ENCODE results near the gene ATG16L1.

The ATG16L1 gene

DNA sequence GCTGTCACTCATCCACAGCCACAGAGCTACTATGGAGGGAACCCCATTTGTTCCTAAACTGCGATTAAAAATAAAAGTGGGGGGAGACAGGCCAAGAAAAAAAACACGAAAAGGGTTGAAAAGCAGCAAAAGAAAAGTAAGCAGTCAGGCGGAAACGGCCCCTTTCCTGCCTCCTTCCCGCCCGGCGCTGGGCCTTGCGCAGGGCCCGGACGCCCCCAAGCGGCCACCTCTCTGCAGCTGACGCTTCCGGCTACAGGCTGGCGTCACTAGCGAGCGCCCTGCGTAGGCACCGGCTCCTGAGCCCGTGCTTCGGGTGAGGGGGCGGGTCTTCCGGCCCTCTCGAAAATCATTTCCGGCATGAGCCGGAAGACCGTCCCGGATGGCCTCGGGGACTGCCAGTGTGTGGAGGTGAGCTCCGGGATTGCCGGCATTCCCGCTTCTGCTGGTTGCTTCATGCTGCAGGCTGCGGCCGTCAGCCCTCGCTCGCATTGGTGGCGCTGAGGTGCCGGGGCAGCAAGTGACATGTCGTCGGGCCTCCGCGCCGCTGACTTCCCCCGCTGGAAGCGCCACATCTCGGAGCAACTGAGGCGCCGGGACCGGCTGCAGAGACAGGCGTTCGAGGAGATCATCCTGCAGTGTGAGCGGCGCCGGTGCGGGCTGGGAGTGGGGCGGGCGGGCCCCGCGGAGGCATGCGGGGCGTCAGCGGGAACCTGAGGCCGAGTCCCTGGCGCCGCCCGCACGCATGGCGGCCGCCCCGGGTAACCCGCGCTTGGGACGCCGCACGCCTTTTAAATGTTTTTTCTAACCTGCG, at the start of gene ATG16L1:
TSS of gene ATG16L1 (plus strand) at position 368 of the 811 bp plus-strand sequence. CDS start at position 523, 155 bp downstream.
- peak; percentile 86 for DNase-seq (ENCODE audit: low read depth)

DNA sequence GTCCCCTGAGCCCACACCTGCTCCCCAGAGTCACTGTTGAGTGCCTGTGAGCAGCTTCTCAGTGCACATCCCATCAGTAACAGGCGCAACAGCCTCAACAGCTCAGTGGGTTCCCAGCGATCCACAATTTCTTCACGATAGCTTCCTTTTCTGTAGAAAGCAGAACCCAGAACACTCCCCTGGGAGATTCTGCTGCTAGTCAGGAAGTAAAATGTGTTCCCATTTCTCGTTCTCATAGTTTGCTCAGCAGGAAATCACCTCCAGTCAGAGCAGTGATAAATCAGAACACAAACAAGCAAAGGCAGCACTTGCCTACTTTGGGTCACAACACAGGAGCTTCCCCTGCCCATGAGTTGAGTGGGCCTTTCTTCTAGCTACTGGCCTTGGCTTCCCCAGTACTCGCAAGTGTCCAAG, 48.9 kb upstream of the ATG16L1 start:
- no peak for DNase-seq (ENCODE audit: low read depth)

DNA sequence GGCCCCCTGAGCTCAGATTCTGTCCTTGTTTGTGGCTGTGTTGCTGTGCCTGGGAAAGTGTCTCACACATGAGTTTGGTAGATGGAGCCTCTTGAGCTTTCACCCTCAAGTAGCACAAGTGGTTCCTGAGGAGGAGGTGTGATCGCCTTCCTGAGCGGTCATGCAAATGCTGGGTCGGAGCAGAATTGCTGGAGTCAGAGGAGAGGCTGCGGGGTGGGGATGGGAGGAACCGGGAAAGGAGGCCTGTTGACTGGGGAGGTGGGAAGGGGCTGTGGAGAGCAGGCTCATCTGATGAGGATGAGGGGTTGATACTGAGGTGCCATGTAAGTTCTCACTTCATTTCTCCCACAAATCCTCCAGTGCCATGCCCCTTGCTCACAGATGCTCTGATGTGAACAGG, 48.4 kb upstream of the ATG16L1 start:
- DNase-seq (ENCODE audit: low read depth): no peak

DNA sequence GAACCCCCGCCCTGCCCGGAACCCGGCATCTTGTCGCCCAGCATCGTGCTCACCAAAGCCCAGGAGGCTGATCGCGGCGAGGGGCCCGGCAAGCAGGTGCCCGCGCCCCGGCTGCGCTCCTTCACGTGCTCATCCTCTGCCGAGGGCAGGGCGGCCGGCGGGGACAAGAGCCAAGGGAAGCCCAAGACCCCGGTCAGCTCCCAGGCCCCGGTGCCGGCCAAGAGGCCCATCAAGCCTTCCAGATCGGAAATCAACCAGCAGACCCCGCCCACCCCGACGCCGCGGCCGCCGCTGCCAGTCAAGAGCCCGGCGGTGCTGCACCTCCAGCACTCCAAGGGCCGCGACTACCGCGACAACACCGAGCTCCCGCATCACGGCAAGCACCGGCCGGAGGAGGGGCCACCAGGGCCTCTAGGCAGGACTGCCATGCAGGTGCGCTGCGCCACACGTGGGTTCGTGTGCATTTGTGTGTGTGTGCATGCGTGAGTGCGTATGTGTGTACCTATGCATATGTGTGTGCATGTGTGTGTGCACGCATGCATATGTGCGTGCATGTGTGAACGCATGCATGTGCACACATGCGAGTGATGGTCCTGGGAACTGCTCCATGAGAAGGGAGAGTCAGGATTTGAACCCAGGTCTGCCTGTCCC, 47.1 kb upstream of the ATG16L1 start:
- DNase-seq (ENCODE audit: low read depth): no peak

DNA sequence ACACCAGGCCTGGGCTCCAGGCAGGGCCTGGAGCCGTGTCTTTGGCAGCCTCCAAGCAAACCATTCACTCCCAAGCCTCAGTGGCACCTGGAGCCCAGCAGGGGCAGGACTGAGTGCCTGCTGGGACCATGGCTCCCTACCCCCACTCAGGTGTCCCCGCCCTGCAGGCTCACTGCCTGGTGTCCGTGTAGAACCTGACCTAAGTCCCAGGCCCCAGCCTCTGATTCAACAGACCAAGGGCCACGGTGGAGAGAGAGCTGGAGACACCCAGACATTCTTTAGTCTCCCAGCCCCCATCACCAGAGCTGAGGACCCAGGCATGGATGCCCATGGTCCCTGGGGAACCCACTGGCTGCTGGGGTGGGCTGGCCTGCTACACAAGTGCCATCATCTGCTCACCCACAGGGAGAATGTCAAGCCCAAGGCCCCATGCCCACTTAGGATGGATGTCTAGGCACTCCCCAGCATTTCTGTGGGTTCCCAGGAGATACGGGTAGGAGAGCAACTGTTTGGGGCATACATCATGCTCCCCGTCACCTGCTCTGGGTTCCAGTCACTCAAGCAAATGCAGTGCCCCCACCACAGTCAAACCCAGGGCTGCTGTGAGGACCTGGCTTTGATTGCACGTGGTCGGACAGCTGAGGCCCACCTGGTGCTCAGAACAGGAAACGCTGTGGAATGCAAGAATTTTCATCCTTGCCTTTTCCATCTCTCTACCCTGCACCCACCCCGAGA, 42.9 kb upstream of the ATG16L1 start:
- DNase-seq (ENCODE audit: low read depth): no peak

DNA sequence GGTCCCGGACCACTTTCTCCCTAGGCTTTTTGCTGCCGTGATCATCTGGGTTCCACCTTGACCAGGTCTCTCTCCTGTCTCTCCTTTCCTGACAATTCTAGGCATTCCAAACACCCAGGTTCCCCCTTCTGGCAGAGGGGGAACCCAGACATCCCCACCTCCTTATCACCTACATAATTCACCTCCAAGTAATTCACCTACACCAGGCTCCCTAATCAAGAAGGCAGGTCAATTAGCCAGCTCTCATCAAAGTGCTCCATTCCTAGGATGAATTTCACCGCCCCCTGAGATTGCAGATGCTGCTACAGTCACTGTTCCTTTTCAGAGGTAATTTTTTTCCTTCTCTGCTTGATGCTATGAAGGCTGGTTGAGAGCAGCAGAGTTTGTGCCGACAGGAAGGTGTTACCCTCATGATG, 42.3 kb upstream of the ATG16L1 start:
- no peak for DNase-seq (ENCODE audit: low read depth)

DNA sequence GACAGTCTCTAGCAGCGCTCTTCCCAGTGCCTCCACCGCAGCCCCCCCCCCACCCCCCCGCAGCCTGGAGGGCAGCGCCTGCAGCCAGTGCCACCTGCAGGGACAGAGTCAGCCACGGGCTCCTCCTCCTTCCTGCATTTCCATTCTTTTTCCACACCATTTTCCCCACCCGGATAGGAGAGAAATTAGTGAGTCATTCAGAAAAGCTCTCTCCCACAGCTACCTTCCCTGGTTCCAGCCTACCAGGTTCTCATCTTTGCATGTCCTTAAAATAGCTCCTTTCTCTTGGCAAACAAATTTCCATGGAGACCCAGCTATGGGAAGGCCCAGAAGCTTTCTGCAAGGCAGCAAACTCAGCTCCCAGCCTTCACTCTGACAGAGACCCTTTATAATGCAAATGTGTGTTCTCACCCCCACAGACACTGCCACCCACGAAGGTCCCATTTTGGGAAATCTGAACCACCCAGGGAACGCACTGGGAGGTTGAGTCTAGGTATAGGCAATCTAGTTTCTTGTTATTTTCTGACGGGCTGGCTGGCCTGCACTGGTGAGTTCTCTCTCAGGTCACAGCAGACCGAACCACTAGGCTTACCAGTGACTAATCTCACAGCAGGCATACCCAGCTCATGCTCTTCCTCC, 41.8 kb upstream of the ATG16L1 start:
- no peak for DNase-seq (ENCODE audit: low read depth)

DNA sequence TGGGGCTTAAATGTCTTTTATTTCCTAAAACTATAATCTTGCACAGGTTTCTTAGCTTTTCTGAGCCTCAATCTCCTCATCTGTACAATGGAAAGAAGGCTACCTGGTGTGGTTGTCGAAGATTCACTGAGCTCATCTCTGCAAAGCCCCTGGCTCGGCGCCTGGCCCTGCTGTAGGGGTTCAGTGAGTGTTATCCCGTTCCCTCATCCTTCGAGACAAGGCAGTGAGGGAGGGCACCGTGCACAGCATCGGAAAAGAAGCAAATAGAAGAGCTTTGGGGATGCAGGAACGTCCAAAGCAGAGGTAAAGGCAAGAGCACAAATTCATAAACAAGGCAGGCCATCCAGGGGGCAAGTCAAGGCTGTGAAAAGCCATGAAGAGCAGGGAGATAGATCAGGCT, 41.2 kb upstream of the ATG16L1 start:
- no peak for DNase-seq (ENCODE audit: low read depth)

DNA sequence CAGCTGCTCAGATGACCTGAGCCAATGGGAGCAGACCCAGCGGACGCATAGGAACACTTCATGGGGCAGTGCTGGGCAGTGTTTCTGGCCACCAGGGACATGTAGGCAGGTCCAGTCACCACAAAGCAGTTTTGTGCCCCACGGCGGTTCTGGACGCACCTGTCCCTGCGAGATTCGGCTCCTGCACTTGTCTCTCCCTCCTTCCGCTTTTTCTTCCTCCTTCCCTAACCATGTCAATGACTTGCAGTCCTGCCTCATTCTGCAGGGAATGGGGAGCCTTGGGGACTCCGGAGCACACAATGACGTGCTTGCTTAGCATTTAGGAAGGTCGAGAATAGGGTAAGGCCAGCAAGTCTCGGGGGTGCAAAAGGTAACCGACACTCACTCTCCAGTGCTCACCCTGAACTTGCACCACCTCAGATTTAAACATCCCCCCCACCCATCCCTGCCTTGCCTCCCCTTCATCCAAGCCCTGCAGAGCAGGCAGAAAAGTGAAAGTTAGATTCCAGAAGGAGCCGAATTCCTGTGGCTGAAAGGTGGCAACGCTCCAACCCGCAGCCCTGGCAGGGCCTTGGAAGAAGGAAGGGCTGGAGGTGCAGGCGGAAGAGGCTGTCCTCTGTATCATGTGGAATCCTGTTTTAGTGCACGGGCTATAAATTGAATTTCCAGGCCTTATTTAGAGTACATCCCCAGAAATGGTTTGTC, 40.5 kb upstream of the ATG16L1 start:
- DNase-seq (ENCODE audit: low read depth): peak; percentile 74

DNA sequence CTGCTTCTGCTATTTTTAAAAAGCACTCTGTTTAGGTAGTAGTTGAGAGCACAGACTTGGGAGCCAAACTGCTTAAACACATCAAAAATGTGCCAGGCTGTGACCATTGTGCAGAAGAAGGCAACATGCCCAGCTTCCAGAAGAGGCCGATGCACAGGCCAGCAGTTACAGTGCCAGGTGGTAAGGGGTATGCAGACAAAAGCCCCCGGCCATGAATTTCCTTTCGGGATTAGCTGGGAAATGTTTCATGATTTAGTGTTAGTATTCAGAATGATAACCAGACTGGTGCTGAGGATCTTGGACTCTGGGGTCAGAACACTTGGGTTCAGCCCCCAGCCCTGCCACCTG, 40.0 kb upstream of the ATG16L1 start:
- no peak for DNase-seq (ENCODE audit: low read depth)

DNA sequence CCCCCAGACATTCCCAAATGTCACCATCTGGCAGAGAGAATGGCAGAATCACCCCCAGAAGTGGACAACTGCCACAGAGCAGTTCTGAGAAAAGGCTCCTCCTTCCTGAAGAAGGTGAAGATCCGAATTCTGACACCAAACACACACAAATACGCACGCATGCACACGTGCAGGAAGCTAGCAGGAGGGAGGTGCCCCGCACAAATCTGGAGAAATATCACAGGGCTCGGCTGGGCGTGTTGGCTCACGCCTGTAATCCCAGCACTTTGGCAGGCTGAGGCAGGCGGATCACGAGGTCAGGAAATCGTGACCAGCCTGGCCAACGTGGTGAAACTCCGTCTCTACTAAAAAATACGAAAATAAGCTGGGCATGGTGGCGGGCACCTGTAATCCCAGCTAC, 38.5 kb upstream of the ATG16L1 start:
- DNase-seq (ENCODE audit: low read depth): no peak

DNA sequence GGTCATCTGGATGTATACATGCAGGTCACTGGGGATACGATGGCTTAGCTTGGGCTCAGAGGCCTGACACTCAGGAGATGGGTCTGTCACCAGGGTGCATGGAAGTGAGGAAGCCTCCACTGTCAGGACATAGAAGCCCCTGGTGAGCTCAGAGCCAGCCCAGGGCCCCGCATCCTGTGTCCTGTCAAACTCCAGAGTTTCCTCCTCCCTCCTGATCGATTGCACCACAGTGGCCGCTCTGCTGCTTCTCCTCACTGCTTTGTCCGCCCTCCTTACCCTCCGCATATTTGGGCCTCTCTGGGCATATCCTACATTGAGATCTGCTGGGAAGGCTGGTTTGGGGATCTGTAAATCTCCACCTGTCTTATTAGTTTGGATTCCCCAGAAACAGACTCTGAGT, 37.5 kb upstream of the ATG16L1 start:
- DNase-seq (ENCODE audit: low read depth): no peak

DNA sequence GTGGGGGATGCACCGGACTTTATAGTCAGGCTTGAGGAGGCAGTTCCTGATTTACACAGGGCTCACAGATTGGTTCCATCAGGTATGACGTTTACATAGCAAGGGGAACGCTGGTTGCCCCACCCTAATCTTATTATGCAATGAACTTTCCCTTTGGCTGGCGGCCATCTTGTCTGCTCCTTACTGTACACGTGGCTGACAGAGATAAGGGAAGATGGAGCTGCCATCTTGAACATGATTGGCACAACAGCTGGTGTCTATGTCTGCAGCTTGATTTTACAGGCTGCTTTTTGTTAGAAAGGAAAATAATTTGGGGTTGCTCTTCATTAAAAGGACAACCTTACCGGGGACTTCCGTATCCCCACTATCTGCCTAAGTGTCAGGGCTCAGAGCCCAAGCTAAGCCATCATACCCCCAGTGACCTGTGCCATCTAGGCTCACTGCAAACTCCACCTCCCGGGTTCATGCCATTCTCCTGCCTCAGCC, 33.5 kb upstream of the ATG16L1 start:
- no peak for DNase-seq (ENCODE audit: low read depth)

DNA sequence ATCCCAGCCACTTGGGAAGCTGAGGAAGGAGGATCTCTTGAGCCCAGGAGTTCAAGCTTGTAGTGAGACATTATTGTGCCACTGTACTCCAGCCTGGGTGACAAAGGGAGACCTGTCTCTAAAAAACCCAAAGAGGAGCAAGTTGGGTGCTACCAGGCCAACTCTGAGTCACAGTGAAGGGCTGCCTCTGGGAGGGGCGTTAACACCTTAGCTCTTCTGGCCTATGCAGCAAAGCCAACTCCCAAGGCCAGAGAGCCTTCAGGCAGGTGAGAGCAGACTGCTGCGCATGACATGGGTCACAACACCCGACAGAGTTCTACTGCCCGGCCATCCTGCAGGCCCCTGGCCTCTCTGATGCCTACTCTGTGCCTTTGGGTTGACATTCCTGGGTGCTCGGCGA, 32.6 kb upstream of the ATG16L1 start:
- no peak for DNase-seq (ENCODE audit: low read depth)

DNA sequence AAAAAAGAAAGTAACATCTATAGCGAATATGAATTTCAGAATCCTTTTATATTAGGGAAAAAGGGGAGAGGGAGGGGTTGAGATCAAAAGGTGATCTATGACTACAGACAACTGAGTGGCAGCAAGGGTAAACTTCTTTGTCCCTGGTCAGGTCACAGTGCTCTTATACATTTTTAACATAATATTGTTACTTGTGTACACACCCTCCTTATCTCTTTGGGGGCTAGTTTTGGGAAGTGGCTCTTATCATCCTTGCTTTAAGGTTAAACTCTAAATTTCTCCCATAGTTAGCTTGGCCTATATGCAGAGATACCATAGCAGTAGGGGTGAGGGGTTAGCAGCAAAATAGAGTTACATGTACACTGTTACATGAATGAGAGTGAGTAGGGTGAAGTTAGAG, 31.6 kb upstream of the ATG16L1 start:
- DNase-seq (ENCODE audit: low read depth): no peak

DNA sequence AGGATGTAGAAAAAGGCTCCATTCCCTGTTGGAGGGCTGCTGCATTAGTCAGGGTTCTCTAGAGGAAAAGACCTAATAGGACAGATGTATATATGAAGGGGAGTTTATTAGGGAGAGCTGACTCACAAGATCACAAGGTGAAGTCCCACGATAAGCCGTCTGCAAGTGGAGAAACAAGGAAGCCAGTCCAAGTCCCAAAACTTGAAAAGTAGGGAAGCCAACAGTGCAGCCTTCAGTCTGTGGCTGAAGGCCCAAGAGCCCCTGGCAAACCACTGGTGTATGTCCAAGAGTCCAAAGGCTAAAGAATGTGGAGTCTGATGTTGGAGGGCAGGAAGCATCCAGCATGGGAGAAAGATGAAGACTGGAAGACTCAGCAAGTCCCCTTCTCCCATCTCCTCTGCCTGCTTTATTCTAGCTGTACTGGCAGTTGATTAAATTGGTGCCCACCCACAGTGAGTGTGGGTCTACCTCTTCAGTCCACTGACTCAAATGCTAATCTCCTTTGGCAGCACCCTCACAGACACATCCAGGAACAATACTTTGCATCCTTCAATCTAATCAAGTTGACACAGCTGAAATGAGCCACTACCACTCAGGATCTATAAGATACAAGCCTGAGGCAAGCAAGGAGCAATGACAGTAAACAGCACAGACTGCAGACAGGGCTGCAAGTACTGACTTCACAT, 30.0 kb upstream of the ATG16L1 start:
- no peak for DNase-seq (ENCODE audit: low read depth)

DNA sequence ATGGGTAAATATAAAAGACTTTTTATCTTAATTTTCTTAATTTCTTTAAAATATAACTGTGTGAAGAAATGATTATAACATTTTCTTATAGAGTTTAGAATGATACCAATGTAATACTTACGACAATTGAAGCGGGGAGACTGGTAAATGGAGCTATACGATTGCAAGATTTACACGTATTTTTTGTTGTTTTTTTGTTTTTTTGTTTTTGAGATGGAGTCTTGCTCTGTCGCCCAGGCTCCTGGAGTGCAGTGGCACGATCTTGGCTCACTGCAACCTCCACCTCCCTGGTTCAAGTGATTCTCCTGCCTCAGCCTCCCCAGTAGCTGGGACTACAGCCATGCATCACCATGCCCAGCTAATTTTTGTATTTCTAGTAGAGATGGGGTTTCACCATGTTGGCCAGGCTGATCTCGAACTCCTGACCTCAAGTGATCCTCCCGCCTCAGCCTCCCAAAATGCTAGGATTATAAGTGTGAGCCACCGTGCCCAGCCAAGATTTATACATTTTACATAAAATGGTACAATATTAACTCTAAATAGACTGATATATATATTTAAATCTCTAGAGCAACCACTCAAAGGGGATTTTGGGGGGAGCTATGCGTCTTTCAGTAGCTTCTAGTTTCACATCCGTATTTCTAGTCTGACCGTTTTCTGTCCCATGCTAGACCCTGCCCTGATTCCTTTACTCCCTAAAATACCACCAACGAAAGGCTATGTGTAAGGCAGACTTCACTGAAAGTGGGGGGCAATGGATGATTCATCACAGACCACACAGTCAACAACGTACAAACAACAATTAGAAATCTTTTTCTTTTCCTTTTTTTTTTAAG, 28.2 kb upstream of the ATG16L1 start:
- no peak for DNase-seq (ENCODE audit: low read depth)

DNA sequence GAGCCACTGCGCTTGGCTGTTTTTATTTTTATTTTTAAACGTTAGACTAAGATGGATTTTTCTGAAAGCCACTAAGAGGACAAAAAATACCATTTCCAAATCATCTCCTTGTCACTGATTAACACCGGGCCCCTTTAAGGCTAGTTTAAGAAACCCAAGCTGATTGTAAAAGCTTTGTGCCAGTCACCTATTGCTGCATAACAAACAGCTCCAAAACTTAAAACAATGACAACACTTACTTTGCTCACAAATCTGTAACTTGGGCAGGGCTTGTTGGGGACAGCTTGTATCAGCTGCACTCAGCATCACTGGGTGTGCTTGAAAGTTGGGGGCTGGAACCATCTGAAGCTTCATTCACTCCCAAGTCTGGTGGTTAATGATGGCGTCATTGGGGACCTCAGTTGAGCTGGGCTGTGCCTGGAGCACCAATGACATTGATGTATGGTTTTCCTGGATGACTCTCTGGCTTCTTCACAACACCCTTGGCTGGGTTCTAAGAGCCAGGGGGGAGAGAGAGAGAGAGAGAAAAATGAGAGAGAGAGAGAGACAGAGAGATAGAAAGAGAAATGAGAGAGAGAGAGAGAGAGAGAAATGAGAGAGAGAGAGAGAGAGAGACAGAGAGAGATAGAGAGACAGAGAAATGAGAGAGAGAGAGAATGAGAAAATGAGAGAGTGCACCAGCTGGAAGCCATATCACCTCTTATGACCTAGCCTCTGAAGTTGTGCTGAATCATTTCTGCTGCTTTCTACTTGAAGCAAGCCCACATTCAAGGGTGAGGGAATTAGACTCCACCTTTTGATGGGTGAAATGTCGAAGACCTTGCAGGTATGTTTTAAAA, 26.0 kb upstream of the ATG16L1 start:
- no peak for DNase-seq (ENCODE audit: low read depth)

DNA sequence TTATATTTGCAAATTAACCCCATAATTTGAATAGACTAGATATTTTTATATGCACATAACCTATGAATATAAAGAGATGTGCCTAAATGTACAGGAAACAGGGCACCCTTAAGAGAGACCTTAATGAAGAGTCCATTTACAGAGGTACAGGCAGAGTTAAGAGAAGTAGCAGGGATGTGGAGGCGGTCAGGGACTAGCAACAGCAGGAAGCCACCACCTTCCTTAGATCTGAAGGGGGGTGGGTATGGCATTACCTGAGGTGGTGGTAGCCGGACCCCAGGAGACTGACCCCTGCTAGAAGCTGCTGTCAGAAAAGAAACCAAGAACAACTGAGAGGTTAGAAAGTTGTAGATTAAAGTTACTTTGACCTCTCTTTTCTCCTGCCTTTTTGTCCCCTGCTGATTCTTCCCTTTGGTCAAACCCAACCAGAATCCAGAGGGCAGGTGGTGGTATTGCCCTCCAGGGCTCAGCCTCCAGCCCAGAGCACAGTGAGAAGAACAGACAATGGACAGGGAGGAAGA, 24.9 kb upstream of the ATG16L1 start:
- no peak for DNase-seq (ENCODE audit: low read depth)
